Measurements from ENCODE around the gene CFAP57. TPM values are rescaled to one million over a fixed set of nuclear protein-coding genes. Genes with fewer than 3 reads are reported as not detected.

Gene CFAP57
- total RNA-seq, 1 donor from 2014 or later = not detected

DNA sequence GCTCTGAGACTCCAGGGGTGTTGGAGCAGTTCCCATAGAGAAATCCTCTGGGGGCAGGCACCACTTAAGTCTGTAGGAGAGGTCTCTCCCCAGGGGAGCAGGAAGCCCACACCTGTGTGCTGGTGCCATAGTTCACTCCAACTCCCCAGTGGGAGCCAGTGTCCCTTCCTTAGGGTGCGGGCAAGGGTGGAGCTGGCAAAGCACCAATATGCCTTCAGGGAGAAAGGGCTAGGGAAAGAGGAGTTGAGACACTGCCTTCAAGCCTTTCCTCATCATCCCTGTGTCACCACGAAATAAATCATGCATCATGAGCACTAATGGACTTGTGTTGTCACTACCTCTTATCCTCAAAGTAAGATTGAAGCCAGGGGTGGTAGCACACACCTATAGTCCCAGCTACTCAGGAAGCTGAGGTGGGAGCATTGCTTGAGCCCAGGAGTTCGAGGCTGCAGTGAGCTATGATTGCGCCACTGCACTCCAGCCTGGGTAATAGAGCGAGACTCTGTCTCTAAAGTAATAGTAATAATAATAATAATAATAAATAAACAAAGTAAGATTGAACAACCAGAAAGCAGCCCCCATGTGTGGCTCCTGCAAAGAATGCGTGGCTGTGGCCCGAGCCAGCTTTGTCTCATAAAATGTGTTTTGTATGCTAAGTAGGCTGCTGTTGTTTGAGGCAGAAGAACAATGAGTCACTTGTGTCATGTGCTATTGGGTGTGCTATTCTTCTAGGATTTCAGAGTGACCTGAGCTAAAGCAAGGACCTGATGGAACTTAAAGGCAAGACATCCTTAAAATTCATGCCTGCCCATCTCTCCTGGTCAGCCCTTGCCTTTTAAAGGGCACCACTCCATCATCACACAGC, 122.0 kb downstream of the CFAP57 start:
- DNase-seq (ENCODE audit: low spot score) (no peak), ATAC-seq (no peak)

DNA sequence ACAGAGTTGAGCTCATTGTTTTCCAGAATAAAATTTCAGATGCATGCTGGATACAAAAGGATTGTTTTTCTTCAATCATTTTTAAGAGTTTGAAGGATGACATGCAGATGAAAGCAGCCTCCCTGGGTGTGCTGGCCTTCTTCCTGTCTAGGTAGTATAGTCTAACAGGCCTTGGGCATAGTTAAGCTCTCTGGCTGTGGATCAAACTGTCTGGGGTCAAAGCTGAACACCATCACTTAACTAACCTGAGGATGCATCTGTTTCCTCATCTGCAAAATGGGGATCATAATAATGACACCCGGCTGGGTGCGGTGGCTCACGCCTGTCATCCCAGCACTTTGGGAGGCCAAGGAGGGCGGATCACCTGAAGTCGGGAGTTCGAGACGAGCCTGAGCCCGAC, 122.6 kb downstream of the CFAP57 start:
- ATAC-seq = no peak
- no peak for DNase-seq (ENCODE audit: low spot score)

DNA sequence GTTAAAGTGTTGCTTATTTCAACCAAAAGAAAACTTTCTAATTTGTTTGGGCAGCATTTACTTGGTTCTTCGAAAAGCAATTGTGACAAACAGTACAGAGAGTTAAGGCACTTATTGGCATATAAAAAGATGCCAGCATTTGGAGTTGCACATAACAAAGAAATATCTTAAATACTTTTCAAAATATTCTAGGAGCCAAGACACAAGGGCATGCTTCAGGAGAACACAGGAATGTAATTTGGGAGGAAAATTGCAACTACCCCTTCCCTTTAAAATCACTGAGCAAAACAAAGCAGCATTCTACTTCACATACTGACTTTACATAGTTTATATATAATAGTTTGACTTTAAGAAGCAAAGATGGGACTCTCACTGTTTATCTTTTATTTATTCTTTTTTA, 124.1 kb downstream of the CFAP57 start:
- no peak for DNase-seq (ENCODE audit: low spot score)
- ATAC-seq = no peak

DNA sequence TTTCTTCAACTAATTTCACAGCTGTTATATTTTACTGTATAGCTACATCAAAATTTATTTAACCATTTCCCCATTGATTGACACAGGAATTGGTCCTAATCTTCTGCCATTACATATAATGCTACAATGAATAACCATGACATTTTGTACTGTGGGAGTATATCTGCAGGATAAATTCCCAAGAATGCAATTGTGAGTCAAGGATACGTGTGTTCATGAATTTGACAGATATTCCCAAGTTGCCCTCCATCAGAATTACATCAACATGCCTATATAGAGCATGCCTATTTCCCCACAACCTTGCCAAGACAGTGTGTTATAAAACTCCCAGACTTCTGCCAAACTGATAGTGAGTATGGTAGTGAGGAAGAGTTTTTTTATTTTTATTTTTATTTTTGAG, 125.9 kb downstream of the CFAP57 start:
- ATAC-seq (no peak), DNase-seq (ENCODE audit: low spot score) (no peak)

DNA sequence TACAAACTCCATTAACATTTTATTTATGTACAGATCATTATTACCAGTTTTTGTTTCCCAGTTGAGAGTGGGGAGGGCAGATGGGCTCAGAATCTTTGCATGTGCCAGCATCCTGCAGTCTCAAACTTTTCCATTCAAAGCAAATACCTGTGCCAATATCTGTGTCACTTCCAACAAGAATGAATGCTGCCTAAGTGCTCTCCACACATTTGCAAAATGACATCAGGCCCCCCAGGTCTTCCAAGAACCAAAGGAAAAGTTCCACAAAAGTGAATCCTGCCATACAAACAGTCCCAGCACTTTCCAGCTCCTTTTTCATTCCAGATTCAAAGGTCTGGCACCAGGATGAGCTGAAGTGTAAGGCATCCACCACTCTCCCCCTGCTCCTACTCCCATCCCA, 127.0 kb downstream of the CFAP57 start:
- DNase-seq (ENCODE audit: low spot score) (no peak), ATAC-seq (no peak)

DNA sequence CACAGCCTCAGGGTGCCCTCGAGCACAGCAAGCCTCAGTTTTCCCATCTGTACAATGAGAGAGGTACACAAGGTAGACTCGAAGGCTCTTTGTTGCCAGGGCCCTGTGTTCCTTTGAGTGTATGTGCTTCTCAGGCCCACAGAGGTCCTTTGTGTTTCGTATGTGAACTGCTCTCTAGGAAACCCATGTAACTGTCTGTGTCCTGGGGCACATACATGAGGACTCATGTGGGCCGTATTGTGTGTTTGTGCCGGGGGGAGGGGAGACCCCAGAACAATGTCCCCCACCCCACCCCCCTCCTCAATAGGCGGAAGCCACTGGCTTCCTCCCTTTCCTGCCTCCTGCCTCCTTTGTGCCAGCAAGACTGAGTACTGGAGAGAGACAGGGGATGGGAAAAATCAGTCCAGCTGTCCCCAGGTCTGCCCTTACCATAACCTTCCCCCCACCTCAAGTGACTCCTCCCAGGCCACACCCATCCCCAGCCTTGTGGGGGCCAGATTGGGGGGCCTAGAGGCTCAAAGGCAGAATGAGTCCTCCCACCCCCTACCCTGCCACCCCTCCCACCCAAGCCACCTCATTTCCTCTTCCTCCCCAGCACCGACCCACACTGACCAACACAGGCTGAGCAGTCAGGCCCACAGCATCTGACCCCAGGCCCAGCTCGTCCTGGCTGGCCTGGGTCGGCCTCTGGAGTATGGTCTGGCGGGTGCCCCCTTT, 128.4 kb downstream of the CFAP57 start, which contains the start of gene TIE1:
Gene TIE1, plus strand, starts transcription at position 605 of the 717 bp plus-strand sequence. Its CDS starts 90 bp downstream, at position 695.
- DNase-seq (ENCODE audit: low spot score) = no peak
- peak; percentile 37 for ATAC-seq

DNA sequence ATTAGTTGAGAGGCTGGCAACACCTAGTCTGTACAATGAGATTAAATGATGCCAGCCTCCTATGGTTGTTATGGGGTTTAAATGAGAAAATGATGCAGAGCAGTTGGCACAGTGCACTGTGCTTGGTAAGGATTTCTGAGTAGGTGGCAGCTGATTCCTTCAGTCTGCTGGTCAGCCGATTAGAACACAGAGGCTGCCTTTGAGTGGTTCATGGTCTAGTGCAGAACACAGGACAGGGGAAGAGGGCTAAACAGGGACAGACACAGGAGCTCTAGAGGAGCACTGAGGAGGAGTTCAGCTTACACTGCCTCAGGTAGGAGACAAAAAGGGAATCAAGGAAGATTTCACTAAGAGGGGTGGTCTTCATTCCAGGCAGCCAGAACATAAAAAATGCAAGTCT, 130.1 kb downstream of the CFAP57 start:
- ATAC-seq = no peak
- no peak for DNase-seq (ENCODE audit: low spot score)

DNA sequence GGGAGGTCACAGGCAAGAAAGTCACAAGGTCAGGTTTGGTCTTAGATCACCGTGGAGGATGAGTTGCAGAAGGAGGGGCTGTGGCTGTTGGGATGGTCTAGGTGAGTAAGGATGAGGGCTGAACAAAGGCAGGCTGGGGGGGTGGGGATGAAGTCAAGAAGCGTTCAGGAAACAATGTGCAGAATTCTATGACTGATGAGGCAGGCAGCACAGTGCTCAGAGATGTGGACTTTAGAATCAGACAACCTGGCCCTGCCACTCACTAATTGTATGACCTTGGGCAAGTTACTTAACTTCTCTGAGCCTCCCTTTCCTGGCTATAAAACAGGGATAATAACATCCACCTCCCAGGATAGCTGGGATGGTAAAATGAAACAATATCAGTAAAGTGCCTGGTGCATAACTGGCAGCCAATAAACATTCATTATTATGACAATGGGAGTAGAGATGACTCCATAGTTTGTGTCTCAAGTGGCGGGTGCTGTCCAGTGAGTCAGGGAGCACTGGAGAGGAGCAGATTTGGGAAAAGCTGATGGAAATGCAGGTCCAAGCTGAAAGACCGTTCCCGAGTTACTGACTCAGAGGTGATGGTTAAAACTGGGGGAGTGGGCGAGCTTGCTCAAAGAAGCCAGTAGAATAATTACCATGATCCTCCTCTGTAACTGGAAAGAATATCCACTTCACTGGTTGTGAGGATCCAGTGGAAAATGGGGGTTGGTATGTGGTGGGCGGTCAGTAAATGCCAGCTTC, 130.8 kb downstream of the CFAP57 start:
- DNase-seq (ENCODE audit: low spot score) = no peak
- no peak for ATAC-seq

DNA sequence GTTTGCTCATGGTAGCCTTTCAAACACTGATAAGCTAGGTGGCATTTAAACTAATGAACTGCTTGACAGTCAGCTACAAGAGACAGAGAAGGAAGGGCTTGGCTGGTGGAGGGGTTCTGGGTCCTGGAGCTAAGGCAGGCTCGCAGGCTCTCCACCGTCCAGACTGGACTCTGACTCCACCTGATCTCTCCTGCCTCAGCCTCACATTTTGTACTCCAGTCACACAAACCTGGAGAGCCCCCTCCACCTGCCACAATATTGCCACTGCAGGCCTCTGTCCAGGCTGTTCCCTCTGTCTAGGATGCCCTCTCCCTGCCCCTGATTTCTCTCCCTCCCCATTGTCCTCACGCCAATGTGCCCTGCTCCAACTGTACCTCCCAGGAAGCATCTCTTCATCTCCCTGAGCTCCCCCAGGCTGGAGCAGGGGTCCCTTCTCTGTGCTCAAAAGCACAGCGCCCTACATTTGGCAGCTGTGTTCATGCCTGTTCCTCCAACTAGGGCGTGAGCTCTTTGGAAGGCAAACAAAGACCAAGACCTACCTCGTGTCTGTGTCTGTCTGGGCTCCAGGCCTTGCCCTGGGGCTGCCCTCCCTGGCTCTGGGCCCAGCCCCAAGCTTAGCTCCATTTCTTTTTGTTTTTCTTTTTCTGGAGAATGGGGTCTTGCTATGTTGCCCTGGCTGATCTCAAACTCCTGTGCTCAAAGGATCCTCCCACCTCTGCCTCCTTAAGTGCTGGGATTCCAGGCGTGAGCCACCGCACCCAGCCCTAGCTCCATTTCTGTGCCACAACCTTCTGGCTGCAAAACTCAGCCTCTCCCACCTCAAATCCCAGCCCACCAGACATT, 131.6 kb downstream of the CFAP57 start:
- ATAC-seq (peak; percentile 88), DNase-seq (ENCODE audit: low spot score) (peak; percentile 64)

Other genes with a start within 250 kb of the CFAP57 start
- gene SLC2A1, start 213.5 kb upstream of the CFAP57 start, total RNA-seq = 9.5 TPM
- gene EBNA1BP2, start within 50 bp of the CFAP57 start, total RNA-seq = 76.1 TPM
- gene TMEM125, start 97.7 kb downstream of the CFAP57 start, total RNA-seq = 0.45 TPM
- gene C1orf210, start 113.3 kb downstream of the CFAP57 start, total RNA-seq = 2.6 TPM
- 8.5 TPM for gene TIE1, start 128.7 kb downstream of the CFAP57 start, total RNA-seq
- gene MPL, start 165.5 kb downstream of the CFAP57 start, total RNA-seq = 0.15 TPM
- 0.78 TPM for gene CDC20, start 186.7 kb downstream of the CFAP57 start, total RNA-seq
- 21.7 TPM for gene ELOVL1, start 195.7 kb downstream of the CFAP57 start, total RNA-seq
- 19.7 TPM for gene MED8, start 217.5 kb downstream of the CFAP57 start, total RNA-seq
- 21.3 TPM for gene SZT2, start 217.6 kb downstream of the CFAP57 start, total RNA-seq